ENCODE data around the gene SORCS2. TPM values are rescaled to one million over a fixed set of nuclear protein-coding genes. Genes with fewer than 3 reads are reported as not detected.

Gene SORCS2
- total RNA-seq, 1 donor from 2014 or later = 10.9 TPM

DNA sequence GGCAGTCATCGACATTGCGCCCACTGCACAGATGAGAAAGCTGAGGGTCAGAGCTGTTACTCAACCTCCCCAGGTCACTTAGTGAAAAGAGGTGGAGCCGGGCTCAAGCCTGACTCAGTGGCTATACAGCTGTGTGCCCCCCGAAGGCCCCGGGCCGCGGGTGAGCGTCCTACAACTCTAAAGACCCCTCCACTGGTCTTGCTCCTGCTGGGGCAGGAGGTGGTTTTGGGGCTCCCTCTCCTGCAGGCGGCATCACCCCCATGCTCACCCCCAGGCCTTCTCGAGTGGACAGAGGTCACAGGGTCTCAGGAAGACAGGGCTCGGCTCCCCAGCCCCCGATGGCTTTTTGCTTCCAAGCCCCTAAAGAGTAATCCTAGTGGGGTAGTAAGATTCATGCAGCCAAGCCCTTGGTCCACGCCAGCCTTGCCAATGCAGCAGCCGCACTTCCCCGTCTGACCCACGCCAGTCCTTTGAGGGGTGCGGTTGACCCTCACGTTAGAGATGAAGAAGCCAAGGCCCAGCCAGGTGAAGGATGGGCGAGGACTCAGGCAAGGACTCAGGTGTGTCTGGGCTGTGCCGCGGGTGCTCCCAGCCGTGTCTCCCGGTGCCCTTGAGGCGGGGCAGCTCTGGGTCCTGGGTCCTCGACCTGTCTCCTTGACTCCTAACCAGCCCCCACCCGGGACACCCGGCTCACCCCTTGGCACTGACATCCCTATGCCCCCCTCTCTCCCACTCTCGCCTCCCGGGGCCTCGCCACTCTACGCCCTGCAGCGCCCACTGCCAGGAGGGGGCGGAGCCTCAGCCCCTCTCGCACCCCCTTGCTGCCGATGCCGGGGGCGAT, 547.0 kb downstream of the SORCS2 start:
- H3K27me3 Mint-ChIP-seq (ENCODE audit: low read depth) = peaks cover 11% of the 10 kb centered on the region
- no peaks in the 10 kb centered on the region for H3K9me3 Mint-ChIP-seq (ENCODE audit: low read depth)
- no peak overlapping the region for H3K4me3 Mint-ChIP-seq (ENCODE audit: unreplicated experiment)
- H3K4me1 Mint-ChIP-seq (ENCODE audit: low read depth) = no peaks in the 10 kb centered on the region
- TF ChIP-seq, protein P1, sequence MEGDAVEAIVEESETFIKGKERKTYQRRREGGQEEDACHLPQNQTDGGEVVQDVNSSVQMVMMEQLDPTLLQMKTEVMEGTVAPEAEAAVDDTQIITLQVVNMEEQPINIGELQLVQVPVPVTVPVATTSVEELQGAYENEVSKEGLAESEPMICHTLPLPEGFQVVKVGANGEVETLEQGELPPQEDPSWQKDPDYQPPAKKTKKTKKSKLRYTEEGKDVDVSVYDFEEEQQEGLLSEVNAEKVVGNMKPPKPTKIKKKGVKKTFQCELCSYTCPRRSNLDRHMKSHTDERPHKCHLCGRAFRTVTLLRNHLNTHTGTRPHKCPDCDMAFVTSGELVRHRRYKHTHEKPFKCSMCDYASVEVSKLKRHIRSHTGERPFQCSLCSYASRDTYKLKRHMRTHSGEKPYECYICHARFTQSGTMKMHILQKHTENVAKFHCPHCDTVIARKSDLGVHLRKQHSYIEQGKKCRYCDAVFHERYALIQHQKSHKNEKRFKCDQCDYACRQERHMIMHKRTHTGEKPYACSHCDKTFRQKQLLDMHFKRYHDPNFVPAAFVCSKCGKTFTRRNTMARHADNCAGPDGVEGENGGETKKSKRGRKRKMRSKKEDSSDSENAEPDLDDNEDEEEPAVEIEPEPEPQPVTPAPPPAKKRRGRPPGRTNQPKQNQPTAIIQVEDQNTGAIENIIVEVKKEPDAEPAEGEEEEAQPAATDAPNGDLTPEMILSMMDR (IDR thresholded peaks at IDR 0.05) = no peak
- no peak overlapping the region for H3K27ac Mint-ChIP-seq (ENCODE audit: unreplicated experiment)
- H3K36me3 Mint-ChIP-seq (ENCODE audit: low read depth) = peaks cover 2% of the 10 kb centered on the region
- DNase-seq (ENCODE audit: low spot score) = peak; percentile 71

- H3K27ac Mint-ChIP-seq (ENCODE audit: unreplicated experiment) = no peak overlapping the region
- H3K4me3 Mint-ChIP-seq (ENCODE audit: unreplicated experiment) = no peak overlapping the region
- peaks cover 5% of the 10 kb centered on the region for H3K27me3 Mint-ChIP-seq (ENCODE audit: low read depth)
- no peaks in the 10 kb centered on the region for H3K4me1 Mint-ChIP-seq (ENCODE audit: low read depth)
- TF ChIP-seq, protein P1 (IDR thresholded peaks at IDR 0.05) = no peak
- DNase-seq (ENCODE audit: low spot score) = peak; percentile 88
- H3K36me3 Mint-ChIP-seq (ENCODE audit: low read depth) = peaks cover 2% of the 10 kb centered on the region
- no peaks in the 10 kb centered on the region for H3K9me3 Mint-ChIP-seq (ENCODE audit: low read depth)
Measured at GRCh38 chr4:7739918-7740865, 547.9 kb downstream of the SORCS2 start.

DNA sequence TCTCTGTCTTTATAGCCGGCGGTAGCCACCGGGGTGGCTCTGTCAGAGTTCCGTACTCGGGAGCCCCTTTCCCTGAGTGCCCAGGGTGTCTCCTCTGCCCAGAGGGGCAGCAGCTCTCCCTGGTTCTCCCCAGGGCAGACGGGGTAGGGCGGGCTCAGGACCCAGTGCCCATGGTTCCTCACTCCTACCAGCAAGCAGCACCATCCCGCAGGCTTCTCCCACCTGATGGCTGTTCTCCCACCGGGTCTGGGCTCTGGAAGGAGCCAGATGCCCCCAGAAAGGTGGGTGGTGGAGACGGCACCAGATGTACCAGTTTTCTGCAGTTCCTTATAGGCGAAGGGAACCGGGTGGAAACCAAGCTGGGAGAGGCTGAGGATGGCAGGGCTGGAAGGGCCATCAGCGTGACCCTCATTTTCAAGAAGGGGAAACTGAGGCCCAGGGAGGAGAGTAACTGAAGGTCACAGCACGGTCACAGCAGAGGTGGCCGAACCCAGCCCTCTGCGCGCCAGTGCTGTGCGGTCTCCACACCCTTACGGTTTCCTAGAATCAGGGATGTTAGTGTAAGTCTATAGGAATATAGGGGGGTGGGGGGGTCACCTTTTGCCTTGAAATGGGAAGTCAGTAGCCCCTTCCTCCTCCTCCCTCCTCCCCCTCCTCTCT, 548.7 kb downstream of the SORCS2 start:
- peaks cover 2% of the 10 kb centered on the region for H3K27me3 Mint-ChIP-seq (ENCODE audit: low read depth)
- no peaks in the 10 kb centered on the region for H3K9me3 Mint-ChIP-seq (ENCODE audit: low read depth)
- peaks cover 2% of the 10 kb centered on the region for H3K36me3 Mint-ChIP-seq (ENCODE audit: low read depth)
- TF ChIP-seq, protein P1 (IDR thresholded peaks at IDR 0.05) = no peak
- no peak overlapping the region for H3K4me3 Mint-ChIP-seq (ENCODE audit: unreplicated experiment)
- H3K4me1 Mint-ChIP-seq (ENCODE audit: low read depth) = no peaks in the 10 kb centered on the region
- no peak overlapping the region for H3K27ac Mint-ChIP-seq (ENCODE audit: unreplicated experiment)
- DNase-seq (ENCODE audit: low spot score) = peak; percentile 62

- TF ChIP-seq, protein P1 (IDR thresholded peaks at IDR 0.05) = no peak
- Mint-ChIP-seq H3K4me3 (ENCODE audit: unreplicated experiment) (no peak overlapping the region), H3K9me3 (ENCODE audit: low read depth) (no peaks in the 10 kb centered on the region), H3K4me1 (ENCODE audit: low read depth) (no peaks in the 10 kb centered on the region), H3K36me3 (ENCODE audit: low read depth) (peaks cover 2% of the 10 kb centered on the region), H3K27ac (ENCODE audit: unreplicated experiment) (no peak overlapping the region), H3K27me3 (ENCODE audit: low read depth) (no peaks in the 10 kb centered on the region)
- DNase-seq (ENCODE audit: low spot score) = no peak
Measured at GRCh38 chr4:7741946-7742806, 549.8 kb downstream of the SORCS2 start.

Measured in chondrocyte (in vitro differentiated cells).